Activated CD4-positive, alpha-beta memory T cell treated with anti-CD3 and anti-CD28 coated beads for 36 hours (primary cell): ENCODE results near the gene GRAMD1A. TPM values are rescaled to one million over a fixed set of nuclear protein-coding genes. Genes with fewer than 3 reads are reported as not detected.
A peak's percentile ranks its signal among the peaks of the same experiment; 100 is the strongest.

Experiments used
- CTCF ChIA-PET: fragments of 350-600 bp; sonication (Branson Sonifier 250); formaldehyde crosslinking; loops from one replicate; lab custom pipeline; 2021; ENCODE audit warnings: antibody characterized with exemption, inconsistent platforms; lab: Charles Lee
- POLR2A ChIA-PET: fragments of 350-600 bp; sonication (Branson Sonifier 250); formaldehyde crosslinking; loops from one replicate; lab custom pipeline; 2021; ENCODE audit warnings: antibody characterized with exemption; lab: Charles Lee
- DNase-seq: peaks from one replicate; pipeline ENCODE4 v3.0.0-alpha.2; 2020
- H3K27ac Mint-ChIP-seq: one replicate; pipeline ENCODE4 v1.8.0; 2021; ENCODE audit warnings: mixed read lengths
- H3K27me3 Mint-ChIP-seq: one replicate; pipeline ENCODE4 v1.8.0; 2021; ENCODE audit warnings: mixed read lengths
- H3K36me3 Mint-ChIP-seq: one replicate; pipeline ENCODE4 v1.8.0; 2021; ENCODE audit warnings: mixed read lengths
- H3K4me1 Mint-ChIP-seq: one replicate; pipeline ENCODE4 v1.8.0; 2021; ENCODE audit warnings: low read depth, mixed read lengths
- H3K4me3 Mint-ChIP-seq: one replicate; pipeline ENCODE4 v1.8.0; 2021; ENCODE audit warnings: mild to moderate bottlenecking, mixed read lengths
- H3K9me3 Mint-ChIP-seq: one replicate; pipeline ENCODE4 v1.8.0; 2021; ENCODE audit warnings: mixed read lengths
- intact Hi-C: fragments of 100-400 bp; cut with micrococcal nuclease; formaldehyde crosslinking; loops from one replicate; pipeline ENCODE4 v1.15.1; 2023
- total RNA-seq, 2 experiments: library from RNA; stranded (reverse); gene quantifications; one replicate each; pipeline ENCODE4 v1.2.3, GENCODE V29; 2021

Gene GRAMD1A
- total RNA-seq, result 100 to 1,000 TPM; 204 to 223 TPM

DNA sequence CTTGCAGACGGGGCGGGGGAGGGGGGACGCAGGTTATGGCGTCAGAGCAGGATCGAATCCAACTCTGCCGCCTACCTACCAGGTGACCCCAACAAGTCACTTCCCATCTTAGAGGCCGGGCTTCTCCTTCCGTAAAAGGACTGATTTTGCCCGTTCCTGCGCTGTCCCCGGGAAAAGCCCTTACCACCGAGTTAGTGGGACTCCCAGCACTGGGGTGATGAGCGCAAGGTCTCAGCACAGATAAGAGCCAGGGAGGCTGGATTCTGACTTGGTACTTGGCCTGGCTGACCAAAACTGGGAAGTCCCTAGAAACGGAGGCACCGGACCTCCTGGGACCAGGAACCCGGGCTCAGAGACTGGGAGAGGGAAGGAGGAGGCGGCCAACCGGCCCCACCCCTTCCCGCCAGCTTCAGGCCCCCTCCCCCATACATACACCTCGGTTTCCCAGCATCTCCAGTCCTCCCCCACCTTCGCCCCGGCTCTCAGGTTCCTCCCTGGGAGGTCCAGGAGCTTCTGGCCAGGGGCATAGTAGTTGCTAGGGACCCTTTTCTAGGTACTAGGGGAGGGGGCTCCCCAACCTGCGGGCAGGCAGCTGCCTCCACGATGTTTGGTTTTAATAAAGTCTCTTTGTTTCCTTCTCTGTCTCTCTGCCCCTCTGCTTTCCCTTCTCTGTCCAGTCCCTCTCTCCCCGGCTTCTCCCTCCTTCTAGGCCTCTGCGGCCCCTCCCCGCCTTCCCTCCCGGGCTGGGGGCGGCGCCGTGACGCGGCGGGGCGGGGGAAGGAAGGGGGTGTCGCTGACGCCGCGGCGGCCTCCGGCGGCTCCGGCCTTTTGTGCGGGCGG is at the start of gene GRAMD1A:
TSS of gene GRAMD1A (plus strand) at position 826 of the 840 bp plus-strand sequence. CDS start 156 bp downstream, outside the sequence.
- Mint-ChIP-seq H3K4me1 (peaks cover 66% of the 10 kb centered on the region), H3K9me3 (no peaks in the 10 kb centered on the region), H3K27me3 (no peaks in the 10 kb centered on the region), H3K4me3 (peak within 1 kb of the TSS; percentile 100), H3K27ac (peak within 1 kb of the TSS; percentile 99), H3K36me3 (peaks cover 45% of the 10 kb centered on the region)
- POLR2A ChIA-PET, result interaction anchor here (1.0 to 5.4 kb wide), 5 partner anchors 10 to 32 kb away, joined by 3 to 65 read pairs (median 17); no protein-coding TSS in a partner anchor
- intact Hi-C loops, result loop anchor here (5.0 to 10.0 kb wide), 2 partner anchors 215 to 267 kb away; partner anchors contain the start of gene ZNF181
- CTCF ChIA-PET, result interaction anchor here (1.2 to 5.9 kb wide), 4 partner anchors 9 to 26 kb away, joined by 5 to 37 read pairs (median 14); no protein-coding TSS in a partner anchor
- DNase-seq, result peak; percentile 87

DNA sequence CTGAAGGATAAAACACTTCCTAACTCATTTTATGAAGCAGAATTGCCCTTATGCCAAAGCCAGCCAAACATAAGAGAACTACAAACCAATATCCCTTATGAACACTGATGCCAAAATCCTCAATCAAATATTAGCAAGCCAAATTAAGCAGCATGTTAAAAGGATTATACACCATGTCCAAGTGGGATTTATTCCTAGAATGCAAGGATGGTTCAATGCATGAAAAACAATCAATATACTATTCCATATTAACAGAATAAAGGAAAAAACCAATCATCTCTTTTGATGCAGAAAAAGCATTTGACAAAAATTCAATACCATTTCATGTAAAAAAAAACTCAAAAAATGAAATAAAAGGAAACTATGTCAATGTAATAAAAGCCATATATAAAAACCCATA is 47.0 kb upstream of the GRAMD1A start:
- Mint-ChIP-seq H3K9me3 (peaks cover 85% of the 10 kb centered on the region), H3K4me3 (no peak overlapping the region), H3K27ac (no peak overlapping the region), H3K4me1 (no peaks in the 10 kb centered on the region), H3K36me3 (peaks cover 70% of the 10 kb centered on the region), H3K27me3 (no peaks in the 10 kb centered on the region)
- ChIA-PET CTCF (interaction anchor here (1.1 kb wide), 1 partner anchor 14 kb away, joined by 3 read pairs; no protein-coding TSS in a partner anchor), POLR2A (interaction anchor here (0.6 kb wide), 1 partner anchor 56 kb away, joined by 3 read pairs; no protein-coding TSS in a partner anchor)
- intact Hi-C loops, result no loop called here
- no peak for DNase-seq

DNA sequence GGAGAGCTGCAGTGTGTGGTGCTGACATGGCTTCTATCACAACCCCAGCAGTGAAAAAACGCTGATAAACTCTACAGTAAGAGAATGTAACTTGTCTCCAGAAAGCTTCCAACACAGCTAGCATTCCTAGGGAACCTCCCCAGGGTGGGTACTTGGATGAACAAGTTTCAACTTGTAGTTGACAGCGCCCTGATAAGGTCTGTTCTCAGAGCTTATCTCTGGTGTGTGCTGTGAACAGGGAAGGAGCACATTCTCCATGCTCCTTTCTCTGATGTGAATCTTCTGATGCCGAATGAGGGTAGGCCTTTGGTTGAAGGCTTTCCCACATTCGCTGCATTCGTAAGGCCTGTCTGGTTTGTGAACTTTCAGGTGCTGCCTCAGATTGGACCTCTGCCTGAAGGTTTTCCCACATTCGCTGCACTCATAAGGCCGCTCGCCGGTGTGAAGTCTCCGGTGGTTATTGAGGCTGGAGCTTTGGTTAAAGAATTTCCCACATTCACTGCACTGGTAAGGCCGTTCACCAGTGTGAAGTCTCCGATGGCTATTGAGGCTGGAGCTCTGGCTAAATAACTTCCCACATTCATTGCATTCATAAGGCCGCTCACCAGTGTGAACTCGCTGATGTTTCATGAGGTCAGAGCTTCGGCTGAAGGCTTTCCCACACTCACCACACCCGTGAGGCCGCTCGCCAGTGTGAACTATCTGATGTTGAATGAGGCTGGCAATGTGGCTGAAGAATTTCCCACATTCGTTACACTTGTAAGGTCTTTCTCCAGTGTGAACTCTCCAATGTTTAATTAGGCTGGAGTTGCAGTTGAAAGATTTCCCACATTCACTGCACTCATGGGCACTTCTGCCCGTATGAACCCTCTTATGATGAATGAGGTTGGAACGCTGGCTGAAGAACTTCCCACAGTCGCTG is 42.0 kb upstream of the GRAMD1A start:
- POLR2A ChIA-PET, result no interaction called here

DNA sequence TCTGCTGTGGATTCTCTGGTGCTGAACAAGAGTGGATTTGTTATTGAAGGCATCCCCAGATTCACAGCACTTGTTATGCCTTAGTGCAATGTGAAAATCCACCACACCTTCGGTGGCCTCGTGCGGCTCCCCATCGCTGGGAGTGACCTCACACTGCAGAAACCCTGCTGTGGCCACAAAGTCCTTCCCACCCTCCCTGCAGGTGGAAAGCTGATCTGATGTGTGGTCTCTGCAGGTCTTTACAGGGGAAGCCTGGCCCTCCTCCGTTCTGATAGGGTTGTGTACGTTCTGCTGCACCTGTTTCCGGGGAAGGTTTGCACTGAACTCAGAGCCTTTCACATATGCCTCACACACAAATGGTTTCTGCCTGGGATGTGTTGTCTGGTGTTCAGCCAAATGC is 41.1 kb upstream of the GRAMD1A start:
- H3K27ac Mint-ChIP-seq, result no peak overlapping the region
- no peak for DNase-seq
- ChIA-PET POLR2A (no interaction called here), CTCF (no interaction called here)
- no peaks in the 10 kb centered on the region for H3K27me3 Mint-ChIP-seq
- H3K9me3 Mint-ChIP-seq, result peaks cover 84% of the 10 kb centered on the region
- H3K4me1 Mint-ChIP-seq, result peaks cover 24% of the 10 kb centered on the region
- intact Hi-C loops, result no loop called here
- no peak overlapping the region for H3K4me3 Mint-ChIP-seq
- peaks cover 83% of the 10 kb centered on the region for H3K36me3 Mint-ChIP-seq

More for the DNA sequence above, 42.0 kb upstream of the GRAMD1A start:
- CTCF ChIA-PET, result no interaction called here
- DNase-seq, result no peak
- intact Hi-C loops, result no loop called here
- Mint-ChIP-seq H3K27ac (no peak overlapping the region), H3K4me1 (peaks cover 22% of the 10 kb centered on the region), H3K36me3 (peaks cover 90% of the 10 kb centered on the region), H3K4me3 (no peak overlapping the region), H3K27me3 (no peaks in the 10 kb centered on the region), H3K9me3 (peaks cover 92% of the 10 kb centered on the region)

DNA sequence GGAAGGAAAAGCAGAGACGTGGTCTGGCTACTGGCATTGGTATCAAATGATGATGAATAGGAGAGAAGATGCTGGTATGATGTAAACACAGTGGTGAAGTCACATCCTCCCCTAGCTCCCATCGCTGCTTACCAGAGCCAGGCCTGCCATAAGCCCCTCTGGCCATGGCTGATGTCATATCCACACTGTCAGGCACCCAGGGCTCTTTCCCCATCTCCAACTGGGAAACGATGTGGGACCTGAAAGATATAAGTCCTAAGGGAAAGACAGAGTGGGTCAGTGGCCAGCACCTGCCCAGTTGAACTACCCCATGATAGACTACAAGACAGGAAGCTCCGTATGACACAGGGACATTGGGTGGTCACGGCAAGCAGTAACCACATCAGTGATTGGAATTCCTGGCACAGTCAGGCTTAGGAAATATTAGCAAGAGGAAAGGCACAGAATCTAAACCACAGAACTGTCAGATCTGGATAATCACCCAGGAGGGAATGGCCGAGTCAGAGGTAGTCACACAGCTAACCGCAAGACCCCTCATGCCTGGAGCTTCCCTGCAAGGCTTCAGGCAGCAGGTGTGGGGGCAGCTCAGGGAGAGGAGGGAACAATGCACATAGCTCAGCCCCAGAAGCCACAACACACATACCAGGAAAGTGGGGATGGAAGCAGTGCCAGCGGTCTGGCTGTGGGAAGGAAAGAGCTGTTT is 39.9 kb upstream of the GRAMD1A start:
- H3K27me3 Mint-ChIP-seq, result no peaks in the 10 kb centered on the region
- peaks cover 75% of the 10 kb centered on the region for H3K9me3 Mint-ChIP-seq
- H3K36me3 Mint-ChIP-seq, result peaks cover 78% of the 10 kb centered on the region
- H3K4me1 Mint-ChIP-seq, result peaks cover 26% of the 10 kb centered on the region
- H3K27ac Mint-ChIP-seq, result no peak overlapping the region
- no peak overlapping the region for H3K4me3 Mint-ChIP-seq
- DNase-seq, result no peak
- intact Hi-C loops, result loop anchor here (5.0 kb wide), 1 partner anchor 33 kb away; the partner anchor contains the start of gene ZNF30
- CTCF ChIA-PET, result no interaction called here
- POLR2A ChIA-PET, result no interaction called here

DNA sequence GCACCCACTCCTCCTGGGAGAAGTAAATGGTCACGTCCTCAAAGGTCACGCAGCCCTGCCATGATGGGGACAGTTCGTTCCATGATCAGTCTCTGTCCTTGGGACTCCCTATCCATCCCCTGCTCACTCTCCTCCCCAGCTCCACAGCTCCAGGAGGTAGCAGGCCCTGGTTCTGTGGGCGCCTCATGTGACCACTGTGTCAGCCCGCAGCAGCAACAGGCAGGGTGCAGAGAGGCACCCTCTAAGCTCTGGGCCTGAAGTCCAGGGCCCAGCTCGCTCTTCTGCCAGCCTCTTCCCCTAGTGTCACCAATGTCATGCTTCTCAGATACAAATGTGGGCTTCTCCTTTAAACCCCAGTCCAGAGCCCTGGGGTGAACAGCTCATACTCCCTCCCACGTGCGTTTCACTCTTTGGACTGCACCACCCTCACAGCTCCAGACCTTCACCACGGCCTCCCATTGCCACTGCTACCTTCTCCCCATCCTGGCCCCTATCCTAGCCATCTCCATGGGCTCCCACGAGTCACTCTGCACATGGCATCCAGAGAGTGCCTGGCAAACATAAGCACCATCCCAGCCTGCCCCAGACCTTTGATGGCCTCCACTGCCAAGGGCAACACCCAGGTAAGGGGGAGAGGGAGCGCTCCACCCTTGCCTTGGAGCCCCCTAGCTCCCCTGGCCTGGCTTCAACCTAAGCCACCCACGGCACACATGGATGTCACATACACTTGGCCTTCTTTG is 39.0 kb upstream of the GRAMD1A start:
- Mint-ChIP-seq H3K4me1 (peaks cover 26% of the 10 kb centered on the region), H3K27me3 (no peaks in the 10 kb centered on the region), H3K9me3 (peaks cover 74% of the 10 kb centered on the region), H3K36me3 (peaks cover 74% of the 10 kb centered on the region), H3K27ac (peak overlapping the region; percentile 16), H3K4me3 (no peak overlapping the region)
- ChIA-PET POLR2A (no interaction called here), CTCF (no interaction called here)
- no peak for DNase-seq
- intact Hi-C loops, result loop anchor here (5.0 kb wide), 1 partner anchor 34 kb away; the partner anchor contains the start of gene ZNF30

DNA sequence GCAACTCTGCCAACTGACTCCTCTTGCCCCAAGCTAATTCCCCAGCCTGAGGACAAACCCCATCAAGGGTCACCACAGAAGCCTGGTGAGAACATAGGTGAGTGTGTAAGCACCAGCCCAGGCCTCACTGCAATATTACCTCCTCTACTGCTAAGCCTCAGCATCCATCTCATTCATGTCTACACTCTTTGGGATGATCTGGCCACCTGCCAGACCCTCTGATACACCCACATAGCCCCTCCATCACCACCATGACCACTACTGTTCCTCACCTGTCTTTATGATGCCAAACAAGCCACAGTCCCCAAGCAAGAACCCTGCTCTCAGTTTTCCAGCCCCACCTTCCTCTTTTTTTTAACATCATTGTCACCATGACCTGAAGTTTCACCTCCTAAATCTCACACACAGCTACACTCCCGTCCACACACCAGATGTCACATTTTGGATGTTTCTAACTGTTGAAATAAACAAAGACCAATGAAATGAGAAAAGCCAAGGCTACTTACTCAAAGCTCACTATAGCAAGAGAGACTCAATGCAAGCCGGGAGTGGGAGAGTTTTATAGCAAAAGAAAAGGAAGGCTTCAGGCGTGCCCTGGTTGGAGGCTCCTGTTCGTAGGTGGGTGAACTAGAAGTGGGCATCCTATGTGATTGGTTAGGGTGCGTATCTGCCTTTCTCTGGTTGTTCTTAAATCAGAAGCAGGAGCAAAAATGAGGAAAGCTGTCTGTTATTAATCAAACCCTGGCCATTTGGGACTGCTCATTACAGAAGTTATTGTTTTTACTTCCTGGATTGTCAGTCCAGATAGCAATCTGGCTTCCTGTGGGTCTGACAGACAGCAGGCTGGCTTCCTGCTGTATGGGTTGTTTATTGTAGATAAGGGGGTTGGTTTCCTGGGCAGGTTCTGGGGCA is 38.1 kb upstream of the GRAMD1A start:
- ChIA-PET POLR2A (no interaction called here), CTCF (interaction anchor here (1.5 to 1.8 kb wide), 2 partner anchors 11 to 51 kb away, joined by 5 to 7 read pairs; no protein-coding TSS in a partner anchor)
- Mint-ChIP-seq H3K27ac (peak overlapping the region; percentile 38), H3K4me1 (peaks cover 26% of the 10 kb centered on the region), H3K9me3 (peaks cover 71% of the 10 kb centered on the region), H3K36me3 (peaks cover 67% of the 10 kb centered on the region), H3K27me3 (no peaks in the 10 kb centered on the region), H3K4me3 (peak overlapping the region; percentile 94)
- peak; percentile 28 for DNase-seq
- intact Hi-C loops, result loop anchor here (5.0 kb wide), 1 partner anchor 35 kb away; the partner anchor contains the start of gene ZNF30

DNA sequence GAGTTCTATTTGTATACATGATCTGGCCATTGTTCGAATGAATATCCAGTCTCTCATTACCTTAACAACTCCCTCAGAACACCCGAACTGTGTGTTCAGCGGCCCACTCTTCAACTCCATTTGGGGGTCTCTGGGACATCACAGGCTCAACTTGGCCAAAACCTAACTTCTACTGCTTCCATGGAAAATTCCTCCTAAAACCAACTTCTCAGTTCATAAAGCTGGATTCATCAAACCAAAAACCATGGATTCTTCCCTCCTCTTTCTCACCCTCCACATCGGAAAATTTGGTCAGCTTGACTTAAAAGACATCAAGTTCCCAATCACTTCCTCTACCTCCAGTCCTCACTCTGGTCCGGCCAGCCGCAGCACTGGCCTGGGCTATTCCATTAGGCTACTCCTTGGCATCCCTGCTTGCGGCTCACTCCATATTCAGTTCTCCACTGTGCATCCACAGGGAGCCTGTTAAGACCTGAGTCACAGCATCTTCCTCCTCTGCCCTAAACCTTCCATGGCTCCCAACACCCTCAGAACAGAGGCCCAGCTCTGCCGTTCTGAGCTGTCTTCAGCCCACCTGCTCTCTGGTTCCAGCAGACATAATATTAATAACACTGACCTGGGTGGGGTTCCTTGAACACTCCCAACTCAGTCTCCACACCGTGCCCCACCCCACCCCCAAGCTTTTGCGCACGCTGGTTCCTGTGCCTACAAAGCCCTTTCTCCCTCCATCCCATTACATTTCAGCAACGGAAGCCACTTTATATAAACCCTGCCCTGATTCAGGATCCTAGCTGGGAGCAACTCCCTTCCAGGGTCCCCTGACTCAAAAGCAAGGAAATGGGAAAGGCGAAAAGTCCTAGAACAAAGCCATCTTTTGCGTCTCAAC is 37.2 kb upstream of the GRAMD1A start:
- intact Hi-C loops, result loop anchor here (5.0 kb wide), 1 partner anchor 36 kb away; the partner anchor contains the start of gene ZNF30
- peak; percentile 29 for DNase-seq
- Mint-ChIP-seq H3K36me3 (peaks cover 60% of the 10 kb centered on the region), H3K9me3 (peaks cover 71% of the 10 kb centered on the region), H3K27ac (peak overlapping the region; percentile 38), H3K4me3 (peak overlapping the region; percentile 94), H3K27me3 (no peaks in the 10 kb centered on the region), H3K4me1 (peaks cover 26% of the 10 kb centered on the region)
- CTCF ChIA-PET, result interaction anchor here (1.3 to 1.8 kb wide), 4 partner anchors 10 to 81 kb away, joined by 3 to 7 read pairs (median 4); no protein-coding TSS in a partner anchor
- POLR2A ChIA-PET, result no interaction called here
